Measurements from ENCODE around the gene RAB5B.
"Not testable (repeated sequence)": the region's sequence is repeated elsewhere in the genome, so short reads cannot be mapped to it uniquely, and the experiment has no call there.

RAB5B gene

GRCh38 chr12:55982319-55982936 is 8.6 kb downstream of the RAB5B start:
- no peak for DNase-seq (ENCODE audit: low spot score)

- DNase-seq (ENCODE audit: low spot score), result no peak
Measured at GRCh38 chr12:55983232-55983842, 9.5 kb downstream of the RAB5B start.

- DNase-seq (ENCODE audit: low spot score), result no peak
Measured at GRCh38 chr12:55984861-55985260, 11.0 kb downstream of the RAB5B start.

GRCh38 chr12:55985341-55985740 is 11.5 kb downstream of the RAB5B start:
- DNase-seq (ENCODE audit: low spot score), result no peak

- DNase-seq (ENCODE audit: low spot score), result not testable (repeated sequence)
Measured at GRCh38 chr12:55985976-55986375, 12.1 kb downstream of the RAB5B start.

- DNase-seq (ENCODE audit: low spot score), result no peak
Measured at GRCh38 chr12:55991110-55991509, 17.2 kb downstream of the RAB5B start.

- DNase-seq (ENCODE audit: low spot score), result no peak
Measured at GRCh38 chr12:55993230-55993853, 19.5 kb downstream of the RAB5B start.

GRCh38 chr12:55995366-55995765 is 21.5 kb downstream of the RAB5B start:
- no peak for DNase-seq (ENCODE audit: low spot score)

GRCh38 chr12:55996201-55996714 is 22.4 kb downstream of the RAB5B start:
- DNase-seq (ENCODE audit: low spot score), result peak; percentile 86

- DNase-seq (ENCODE audit: low spot score), result peak; percentile 73
Measured at GRCh38 chr12:55996715-55997534, 23.0 kb downstream of the RAB5B start, which contains the start of gene SUOX. SUOX (plus strand) TSS chr12:55997276; CDS start chr12:56002222, 4,946 bp downstream.

GRCh38 chr12:55997535-55997859 is 23.6 kb downstream of the RAB5B start:
- no peak for DNase-seq (ENCODE audit: low spot score)

- DNase-seq (ENCODE audit: low spot score), result not testable (repeated sequence)
Measured at GRCh38 chr12:55999522-55999921, 25.6 kb downstream of the RAB5B start.

GRCh38 chr12:55999999-56000540 is 26.2 kb downstream of the RAB5B start:
- DNase-seq (ENCODE audit: low spot score), result not testable (repeated sequence)

GRCh38 chr12:56001487-56002100 is 27.7 kb downstream of the RAB5B start:
- no peak for DNase-seq (ENCODE audit: low spot score)

- DNase-seq (ENCODE audit: low spot score), result not testable (repeated sequence)
Measured at GRCh38 chr12:56003376-56003775, 29.5 kb downstream of the RAB5B start.

GRCh38 chr12:56004211-56004610 is 30.3 kb downstream of the RAB5B start:
- no peak for DNase-seq (ENCODE audit: low spot score)

- peak; percentile 50 for DNase-seq (ENCODE audit: low spot score)
Measured at GRCh38 chr12:56007564-56008559, 34.0 kb downstream of the RAB5B start.

- DNase-seq (ENCODE audit: low spot score), result no peak
Measured at GRCh38 chr12:56010111-56010570, 36.3 kb downstream of the RAB5B start.

- DNase-seq (ENCODE audit: low spot score), result no peak
Measured at GRCh38 chr12:56011509-56012090, 37.7 kb downstream of the RAB5B start.

GRCh38 chr12:56013482-56013881 is 39.6 kb downstream of the RAB5B start:
- no peak for DNase-seq (ENCODE audit: low spot score)
